K562 (cell line): ENCODE data around the gene ZSWIM4. TPM values are rescaled to one million over a fixed set of nuclear protein-coding genes. Genes with fewer than 3 reads are reported as not detected.

Source experiments
- ARNT ChIP-seq, 2 experiments: fragments of 450-650 bp; IDR thresholded peaks; 2 replicates each; pipeline ENCODE4 v1.6.1; 2016; ENCODE audit warnings: mild to moderate bottlenecking in 1 of 2
- CBFA2T2 ChIP-seq: fragments of 450-650 bp; conservative IDR thresholded peaks from 2 replicates; pipeline ENCODE4 v1.6.1; 2017; ENCODE audit warnings: mild to moderate bottlenecking
- FOXJ2 ChIP-seq: fragments of 200-800 bp; sonication (Bioruptor generic); IDR thresholded peaks from 2 replicates; pipeline ENCODE4 v1.6.1; 2016; ENCODE audit warnings: missing genetic modification characterization, missing compliant biosample characterization
- HMG20B ChIP-seq: fragments of 250-450 bp; sonication (Bioruptor Pico); IDR thresholded peaks from 2 replicates; pipeline ENCODE4 v1.5.0; 2021; ENCODE audit warnings: mild to moderate bottlenecking
- KAT7 ChIP-seq: sonication (generic); formaldehyde crosslinking; IDR thresholded peaks from 2 replicates; pipeline ENCODE4 v1.8.0; 2022; ENCODE audit warnings: missing genetic modification reagents, mild to moderate bottlenecking, borderline replicate concordance
- KDM1A ChIP-seq, 2 experiments: fragments of 450-650 bp; IDR thresholded peaks; 2 replicates each; pipeline ENCODE4 v1.6.1; 2016; ENCODE audit warnings: mild to moderate bottlenecking in 2 of 2
- KLF1 ChIP-seq: fragments of 450-650 bp; IDR thresholded peaks from 2 replicates; pipeline ENCODE4 v1.6.1; 2016; ENCODE audit warnings: missing genetic modification characterization, missing compliant biosample characterization
- NCOR1 ChIP-seq: fragments of 450-650 bp; IDR thresholded peaks from 2 replicates; pipeline ENCODE4 v1.6.1; 2016; ENCODE audit warnings: mild to moderate bottlenecking, moderate library complexity
- NFRKB ChIP-seq: fragments of 450-650 bp; IDR thresholded peaks from 2 replicates; pipeline ENCODE4 v1.6.1; 2016; ENCODE audit warnings: low read depth
- NR2C2 ChIP-seq, 2 experiments: fragments of 200-800 bp in 1 of 2; sonication (Bioruptor generic) in 1 of 2; sonication (generic) in 1 of 2; formaldehyde crosslinking in 1 of 2; IDR thresholded peaks; 2 replicates each; pipeline versions ENCODE4 v1.6.1 to v1.8.0; 2016 to 2022; ENCODE audit warnings: mild to moderate bottlenecking in 1 of 2, missing compliant biosample characterization in 1 of 2, missing genetic modification characterization in 1 of 2, missing genetic modification reagents in 1 of 2
- PHF20 ChIP-seq: fragments of 450-650 bp; IDR thresholded peaks from 2 replicates; pipeline ENCODE4 v1.6.1; 2018; ENCODE audit not compliant: partially characterized antibody
- PML ChIP-seq: IDR thresholded peaks from 2 replicates; pipeline ENCODE4 v1.6.1; 2012; ENCODE audit warnings: low read length, inconsistent platforms
- RAD21 ChIP-seq, 2 experiments: fragments of 250-450 bp in 1 of 2; fragments of 450-650 bp in 1 of 2; sonication (Bioruptor Pico) in 1 of 2; formaldehyde crosslinking in 1 of 2; IDR thresholded peaks in 1 of 2; conservative IDR thresholded peaks in 1 of 2; 2 replicates each; pipeline versions ENCODE4 v1.4.0 to v1.8.0; 2020 to 2022; ENCODE audit warnings: mild to moderate bottlenecking in 2 of 2, moderate library complexity in 1 of 2
- RCOR1 ChIP-seq, 2 experiments: IDR thresholded peaks; 2 replicates each; pipeline ENCODE4 v1.6.1; 2012; ENCODE audit warnings: low read depth in 2 of 2, low read length in 2 of 2, borderline replicate concordance in 1 of 2, improper control_type of control experiment in 1 of 2
- SAFB2 ChIP-seq: fragments of 200-400 bp; formaldehyde crosslinking; IDR thresholded peaks from 2 replicates; pipeline ENCODE4 v1.6.1; 2018; ENCODE audit warnings: borderline replicate concordance, low read length, low read depth, moderate library complexity; ENCODE audit not compliant: severe bottlenecking
- SETDB1 ChIP-seq: IDR thresholded peaks from one replicate; pipeline ENCODE4 v1.6.1; 2012; ENCODE audit warnings: low read length, control low read depth, inconsistent platforms
- SMAD2 ChIP-seq: fragments of 150-350 bp; IDR thresholded peaks from 2 replicates; pipeline ENCODE4 v1.6.1; 2014; ENCODE audit warnings: low read depth, mild to moderate bottlenecking, low read length
- SMARCA5 ChIP-seq: fragments of 450-650 bp; IDR thresholded peaks from 2 replicates; pipeline ENCODE4 v1.6.1; 2016
- SRF ChIP-seq, 2 experiments: fragments of 250-450, 450-650 bp in 1 of 2; sonication (Bioruptor Pico) in 1 of 2; sonication (generic) in 1 of 2; formaldehyde crosslinking; IDR thresholded peaks; 2 replicates each; pipeline versions ENCODE4 v1.5.0 to v1.5.1; 2020 to 2022; ENCODE audit warnings: mild to moderate bottlenecking in 1 of 2, missing genetic modification reagents in 1 of 2
- ZKSCAN3 ChIP-seq: fragments of 250-450 bp; sonication (Bioruptor Pico); IDR thresholded peaks from 2 replicates; pipeline ENCODE4 v1.4.0; 2020
- ZNF436 ChIP-seq: fragments of 250-450, 450-650 bp; sonication (Bioruptor Pico); formaldehyde crosslinking; IDR thresholded peaks from 2 replicates; pipeline ENCODE4 v1.7.0; 2020; ENCODE audit warnings: mild to moderate bottlenecking
- polyA plus RNA-seq, 8 experiments: library from polyadenylated mRNA; depleted of rRNA in 4 of 8; stranded (reverse) in 5 of 8; unstranded in 3 of 8; fragments of >200 nt; fragmentation: Nextera tagmentation in 2 of 8; fragmentation: Illumina TruSeq in 1 of 8; extraction: Ambion mirVana in 2 of 8; extraction: Trizol in 1 of 8; gene quantifications; 2 replicates each; pipeline versions ENCODE4 v1.2.1 to v1.2.3, GENCODE V29; 2011 to 2014; ENCODE audit warnings: inconsistent platforms in 1 of 8, missing spikeins in 1 of 8
- total RNA-seq, 7 experiments: library from RNA; depleted of rRNA in 6 of 7; stranded (reverse); fragments of >200 nt in 6 of 7; fragmentation: Illumina TruSeq in 2 of 7; extraction: Trizol in 2 of 7; gene quantifications; 2 replicates each; pipeline versions ENCODE4 v1.2.1 to v1.2.3, GENCODE V29; 2011 to 2021; ENCODE audit warnings: low replicate concordance in 1 of 7
- TF ChIP-seq, protein P1 (sequence below): fragments of 450-650 bp; IDR thresholded peaks from 2 replicates; pipeline ENCODE4 v1.6.1; 2016; ENCODE audit warnings: antibody characterized with exemption
- TF ChIP-seq, protein P2 (sequence below): sonication (generic); formaldehyde crosslinking; IDR thresholded peaks from 2 replicates; pipeline ENCODE4 v1.8.1; 2023; ENCODE audit warnings: missing genetic modification reagents, mild to moderate bottlenecking, borderline replicate concordance
- TF ChIP-seq, protein P3 (sequence below): IDR thresholded peaks from 2 replicates; pipeline ENCODE4 v1.6.1; 2011; ENCODE audit not compliant: insufficient read length; ENCODE audit errors: extremely low read depth

ZSWIM4 gene
- total and polyA plus RNA-seq, 9 of the 15 experiments (the other 6 are each of a cell fraction or from before 2014, with no cell fraction given) = 0.25 to 3.7 (median 0.79) TPM; not detected in 2

DNA sequence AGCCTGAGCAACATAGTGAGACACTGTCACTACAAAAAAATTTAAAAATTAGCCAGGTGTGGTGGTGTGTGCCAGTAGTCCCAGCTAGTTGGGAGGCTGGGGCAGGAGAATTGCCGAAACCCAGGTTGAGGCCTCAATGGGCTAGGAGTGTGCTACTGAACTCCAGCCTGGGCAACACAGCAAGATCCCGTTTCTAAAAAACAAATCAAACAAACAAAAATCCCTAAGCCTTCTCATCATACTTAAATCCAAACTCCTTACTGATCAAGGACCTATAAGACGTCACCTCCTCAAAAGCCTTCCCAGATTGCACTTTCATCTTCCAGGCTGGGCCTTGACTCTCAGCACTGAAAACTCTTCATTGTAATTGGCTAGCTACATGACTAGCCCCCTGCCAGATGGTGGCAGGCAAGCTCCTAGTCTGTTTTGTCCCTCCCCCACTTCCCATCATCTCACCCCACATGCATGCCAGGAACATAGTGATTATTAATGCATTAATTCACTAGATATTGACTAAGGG, 64.2 kb downstream of the ZSWIM4 start (continued):
- TF ChIP-seq, protein P1, sequence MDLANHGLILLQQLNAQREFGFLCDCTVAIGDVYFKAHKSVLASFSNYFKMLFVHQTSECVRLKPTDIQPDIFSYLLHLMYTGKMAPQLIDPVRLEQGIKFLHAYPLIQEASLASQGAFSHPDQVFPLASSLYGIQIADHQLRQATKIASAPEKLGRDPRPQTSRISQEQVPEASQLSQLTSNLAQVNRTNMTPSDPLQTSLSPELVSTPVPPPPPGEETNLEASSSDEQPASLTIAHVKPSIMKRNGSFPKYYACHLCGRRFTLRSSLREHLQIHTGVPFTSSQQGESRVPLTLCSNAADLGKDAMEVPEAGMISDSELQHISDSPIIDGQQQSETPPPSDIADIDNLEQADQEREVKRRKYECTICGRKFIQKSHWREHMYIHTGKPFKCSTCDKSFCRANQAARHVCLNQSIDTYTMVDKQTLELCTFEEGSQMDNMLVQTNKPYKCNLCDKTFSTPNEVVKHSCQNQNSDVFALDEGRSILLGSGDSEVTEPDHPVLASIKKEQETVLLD = no peak
- TF ChIP-seq SMAD2 = no peak
- no peak for TF ChIP-seq ZKSCAN3
- TF ChIP-seq KLF1 = no peak
- TF ChIP-seq NCOR1 = no peak
- no peak for TF ChIP-seq HMG20B (CRISPR knock-in tag)
- peak; percentile 49 to 81 for TF ChIP-seq KDM1A (IDR thresholded peaks at IDR 0.05)
- TF ChIP-seq, protein P2, sequence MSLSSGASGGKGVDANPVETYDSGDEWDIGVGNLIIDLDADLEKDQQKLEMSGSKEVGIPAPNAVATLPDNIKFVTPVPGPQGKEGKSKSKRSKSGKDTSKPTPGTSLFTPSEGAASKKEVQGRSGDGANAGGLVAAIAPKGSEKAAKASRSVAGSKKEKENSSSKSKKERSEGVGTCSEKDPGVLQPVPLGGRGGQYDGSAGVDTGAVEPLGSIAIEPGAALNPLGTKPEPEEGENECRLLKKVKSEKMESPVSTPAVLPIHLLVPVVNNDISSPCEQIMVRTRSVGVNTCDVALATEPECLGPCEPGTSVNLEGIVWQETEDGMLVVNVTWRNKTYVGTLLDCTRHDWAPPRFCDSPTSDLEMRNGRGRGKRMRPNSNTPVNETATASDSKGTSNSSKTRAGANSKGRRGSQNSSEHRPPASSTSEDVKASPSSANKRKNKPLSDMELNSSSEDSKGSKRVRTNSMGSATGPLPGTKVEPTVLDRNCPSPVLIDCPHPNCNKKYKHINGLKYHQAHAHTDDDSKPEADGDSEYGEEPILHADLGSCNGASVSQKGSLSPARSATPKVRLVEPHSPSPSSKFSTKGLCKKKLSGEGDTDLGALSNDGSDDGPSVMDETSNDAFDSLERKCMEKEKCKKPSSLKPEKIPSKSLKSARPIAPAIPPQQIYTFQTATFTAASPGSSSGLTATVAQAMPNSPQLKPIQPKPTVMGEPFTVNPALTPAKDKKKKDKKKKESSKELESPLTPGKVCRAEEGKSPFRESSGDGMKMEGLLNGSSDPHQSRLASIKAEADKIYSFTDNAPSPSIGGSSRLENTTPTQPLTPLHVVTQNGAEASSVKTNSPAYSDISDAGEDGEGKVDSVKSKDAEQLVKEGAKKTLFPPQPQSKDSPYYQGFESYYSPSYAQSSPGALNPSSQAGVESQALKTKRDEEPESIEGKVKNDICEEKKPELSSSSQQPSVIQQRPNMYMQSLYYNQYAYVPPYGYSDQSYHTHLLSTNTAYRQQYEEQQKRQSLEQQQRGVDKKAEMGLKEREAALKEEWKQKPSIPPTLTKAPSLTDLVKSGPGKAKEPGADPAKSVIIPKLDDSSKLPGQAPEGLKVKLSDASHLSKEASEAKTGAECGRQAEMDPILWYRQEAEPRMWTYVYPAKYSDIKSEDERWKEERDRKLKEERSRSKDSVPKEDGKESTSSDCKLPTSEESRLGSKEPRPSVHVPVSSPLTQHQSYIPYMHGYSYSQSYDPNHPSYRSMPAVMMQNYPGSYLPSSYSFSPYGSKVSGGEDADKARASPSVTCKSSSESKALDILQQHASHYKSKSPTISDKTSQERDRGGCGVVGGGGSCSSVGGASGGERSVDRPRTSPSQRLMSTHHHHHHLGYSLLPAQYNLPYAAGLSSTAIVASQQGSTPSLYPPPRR (CRISPR knock-in tag) = no peak
- TF ChIP-seq RAD21 (CRISPR knock-in tag; conservative IDR thresholded peaks at IDR 0.05 in 1 of 2, IDR thresholded peaks at IDR 0.05 in 1 of 2) = 0 out of 4 replicates have a peak, but pooled peaks of 1 of the 2 experiments have one; percentile 9
- TF ChIP-seq SAFB2 = no peak
- no peak for TF ChIP-seq NR2C2 (CRISPR knock-in tag; IDR thresholded peaks at IDR 0.05)
- TF ChIP-seq NR2C2 (tag; IDR thresholded peaks at IDR 0.05) = no peak
- no peak for TF ChIP-seq SETDB1
- TF ChIP-seq FOXJ2 (tag) = no peak
- TF ChIP-seq SMARCA5 = peak; percentile 90
- no peak for TF ChIP-seq NFRKB
- TF ChIP-seq SRF (CRISPR knock-in tag; IDR thresholded peaks at IDR 0.05) = no peak
- TF ChIP-seq KAT7 (CRISPR knock-in tag) = no peak
- TF ChIP-seq, protein P3, sequence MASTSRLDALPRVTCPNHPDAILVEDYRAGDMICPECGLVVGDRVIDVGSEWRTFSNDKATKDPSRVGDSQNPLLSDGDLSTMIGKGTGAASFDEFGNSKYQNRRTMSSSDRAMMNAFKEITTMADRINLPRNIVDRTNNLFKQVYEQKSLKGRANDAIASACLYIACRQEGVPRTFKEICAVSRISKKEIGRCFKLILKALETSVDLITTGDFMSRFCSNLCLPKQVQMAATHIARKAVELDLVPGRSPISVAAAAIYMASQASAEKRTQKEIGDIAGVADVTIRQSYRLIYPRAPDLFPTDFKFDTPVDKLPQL = no peak
- TF ChIP-seq CBFA2T2 = no peak
- no peak for TF ChIP-seq ARNT (IDR thresholded peaks at IDR 0.05)
- TF ChIP-seq PML = no peak
- TF ChIP-seq PHF20 = peak; percentile 35
- peak in 1 of 2 experiments; percentile 62; a peak in 1 of 4 replicates for TF ChIP-seq RCOR1 (IDR thresholded peaks at IDR 0.05; ENCODE audit: borderline replicate concordance in 1 of 2, low read depth in 2 of 2, low read length in 2 of 2)
- TF ChIP-seq ZNF436 (CRISPR knock-in tag) = peak; percentile 85
